ENCODE results near the gene SLC5A5.

- no peak for TF ChIP-seq CTCF (IDR thresholded peaks at IDR 0.05)
- no peak for TF ChIP-seq POLR2A (IDR thresholded peaks at IDR 0.05)
These were observed 14.8 kb downstream of the SLC5A5 start for GRCh38 chr19:17886515-17886914.
